Activated T-cell treated with anti-CD3 and anti-CD28 coated beads, Interleukin-2, amount 50 U/mL, for 72 hours (primary cell): ENCODE results near the gene CNTNAP5. TPM values are rescaled to one million over a fixed set of nuclear protein-coding genes. Genes with fewer than 3 reads are reported as not detected.

Experiments
- ATAC-seq, 2 donors: fragments of 150-1000 bp; cut with Tn5 transposase; replicated peaks in 1 of 2; 2 replicates each; pipeline ENCODE4 v1.10.0; 2021; ENCODE audit warnings: moderate library complexity in 2 of 2, mild to moderate bottlenecking in 1 of 2
- DNase-seq, 2 donors: peaks; one replicate each; pipeline ENCODE4 v3.0.0; 2021 to 2022; ENCODE audit warnings: mixed read lengths in 1 of 2
- H3K27ac Mint-ChIP-seq: one replicate; pipeline ENCODE4 v1.8.0; 2022; ENCODE audit warnings: mild to moderate bottlenecking, moderate library complexity, mixed read lengths
- H3K27me3 Mint-ChIP-seq: one replicate; pipeline ENCODE4 v1.8.0; 2022; ENCODE audit warnings: low read depth, mixed read lengths
- H3K36me3 Mint-ChIP-seq, 2 donors: one replicate each; pipeline ENCODE4 v1.8.0; 2022; ENCODE audit warnings: mixed read lengths in 2 of 2, mild to moderate bottlenecking in 1 of 2; ENCODE audit not compliant: insufficient read depth in 2 of 2
- H3K4me1 Mint-ChIP-seq: one replicate; pipeline ENCODE4 v1.8.0; 2022; ENCODE audit warnings: low read depth, mixed read lengths
- H3K4me3 Mint-ChIP-seq, 2 donors: one replicate each; pipeline ENCODE4 v1.8.0; 2022; ENCODE audit warnings: mild to moderate bottlenecking in 2 of 2, mixed read lengths in 2 of 2, moderate library complexity in 2 of 2
- H3K9me3 Mint-ChIP-seq, 2 donors: one replicate each; pipeline ENCODE4 v1.8.0; 2022; ENCODE audit warnings: mixed read lengths in 2 of 2
- total RNA-seq, 2 donors: library from RNA; stranded (reverse); gene quantifications; one replicate each; pipeline ENCODE4 v1.2.3, GENCODE V29; 2022

Gene CNTNAP5
- total RNA-seq, 2 donors from 2014 or later, result not detected

- Mint-ChIP-seq H3K9me3 (peaks cover 4 to 8% of the 10 kb centered on the region in 2 donors), H3K4me1 (no peaks in the 10 kb centered on the region), H3K27ac (no peak overlapping the region), H3K27me3 (no peaks in the 10 kb centered on the region), H3K36me3 (no peaks in the 10 kb centered on the region), H3K4me3 (no peak overlapping the region)
- DNase-seq (no peak), ATAC-seq (no peak)
These were observed 862.4 kb downstream of the CNTNAP5 start for GRCh38 chr2:124887466-124887865.

GRCh38 chr2:124888431-124888830, 863.3 kb downstream of the CNTNAP5 start:
- Mint-ChIP-seq H3K27me3 (no peaks in the 10 kb centered on the region), H3K4me3 (no peak overlapping the region), H3K27ac (no peak overlapping the region), H3K9me3 (peaks cover 4 to 8% of the 10 kb centered on the region in 2 donors), H3K4me1 (no peaks in the 10 kb centered on the region), H3K36me3 (no peaks in the 10 kb centered on the region)
- no peak for DNase-seq
- ATAC-seq, result no peak

- ATAC-seq, result no peak
- H3K9me3 Mint-ChIP-seq, result peaks cover 0 to 3% of the 10 kb centered on the region in 2 donors
- H3K36me3 Mint-ChIP-seq, result no peaks in the 10 kb centered on the region
These were observed 869.1 kb downstream of the CNTNAP5 start for GRCh38 chr2:124894199-124894598.

GRCh38 chr2:124898827-124899226, 873.7 kb downstream of the CNTNAP5 start:
- H3K9me3 Mint-ChIP-seq, result peaks cover 3 to 6% of the 10 kb centered on the region in 2 donors
- H3K36me3 Mint-ChIP-seq, result no peaks in the 10 kb centered on the region
- no peak overlapping the region for H3K4me3 Mint-ChIP-seq
- no peak for DNase-seq
- H3K27me3 Mint-ChIP-seq, result no peaks in the 10 kb centered on the region
- no peak overlapping the region for H3K27ac Mint-ChIP-seq
- no peak for ATAC-seq
- H3K4me1 Mint-ChIP-seq, result no peaks in the 10 kb centered on the region

More at GRCh38 chr2:124894199-124894598, 869.1 kb downstream of the CNTNAP5 start:
- Mint-ChIP-seq H3K4me1 (no peaks in the 10 kb centered on the region), H3K4me3 (no peak overlapping the region), H3K27ac (no peak overlapping the region), H3K27me3 (no peaks in the 10 kb centered on the region)
- no peak for DNase-seq

GRCh38 chr2:124908411-124908810, 883.3 kb downstream of the CNTNAP5 start:
- peaks cover 0 to 2% of the 10 kb centered on the region in 2 donors for H3K36me3 Mint-ChIP-seq
- no peak for ATAC-seq
- DNase-seq, result no peak
- H3K27me3 Mint-ChIP-seq, result no peaks in the 10 kb centered on the region
- H3K4me1 Mint-ChIP-seq, result no peaks in the 10 kb centered on the region
- H3K4me3 Mint-ChIP-seq, result no peak overlapping the region
- peaks cover 3 to 6% of the 10 kb centered on the region in 2 donors for H3K9me3 Mint-ChIP-seq
- no peak overlapping the region for H3K27ac Mint-ChIP-seq

DNA sequence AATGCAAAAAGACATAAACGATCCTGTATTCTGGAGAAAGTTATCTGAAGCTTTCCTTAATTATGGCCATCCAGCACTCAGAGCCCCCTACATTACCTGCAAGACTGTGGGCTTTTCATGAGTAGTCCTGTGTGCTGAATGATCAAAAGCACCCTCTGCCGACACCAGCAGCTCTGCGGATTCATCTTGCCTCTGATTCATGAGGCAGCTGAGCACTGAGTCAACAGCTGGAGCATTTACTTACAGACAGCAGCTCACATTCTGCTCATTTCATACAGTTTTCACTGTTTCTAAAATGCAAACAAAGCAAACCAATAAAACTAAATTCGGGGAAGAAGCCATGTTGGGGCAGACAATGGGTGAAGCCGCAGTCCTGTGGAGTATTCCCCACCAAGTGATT, 886.5 kb downstream of the CNTNAP5 start:
- no peak overlapping the region for H3K27ac Mint-ChIP-seq
- H3K36me3 Mint-ChIP-seq, result no peaks in the 10 kb centered on the region
- DNase-seq (no peak), ATAC-seq (no peak)
- no peaks in the 10 kb centered on the region for H3K4me1 Mint-ChIP-seq
- H3K27me3 Mint-ChIP-seq, result no peaks in the 10 kb centered on the region
- no peak overlapping the region for H3K4me3 Mint-ChIP-seq
- H3K9me3 Mint-ChIP-seq, result peaks cover 3 to 5% of the 10 kb centered on the region in 2 donors

GRCh38 chr2:124913868-124914267, 888.8 kb downstream of the CNTNAP5 start:
- no peak overlapping the region for H3K4me3 Mint-ChIP-seq
- H3K36me3 Mint-ChIP-seq, result no peaks in the 10 kb centered on the region
- peaks cover 7 to 10% of the 10 kb centered on the region in 2 donors for H3K9me3 Mint-ChIP-seq
- no peak for DNase-seq
- no peaks in the 10 kb centered on the region for H3K27me3 Mint-ChIP-seq
- H3K27ac Mint-ChIP-seq, result no peak overlapping the region
- no peak for ATAC-seq
- no peaks in the 10 kb centered on the region for H3K4me1 Mint-ChIP-seq

- no peaks in the 10 kb centered on the region for H3K4me1 Mint-ChIP-seq
- H3K27ac Mint-ChIP-seq, result no peak overlapping the region
- no peak overlapping the region for H3K4me3 Mint-ChIP-seq
- H3K36me3 Mint-ChIP-seq, result no peaks in the 10 kb centered on the region
- no peak for ATAC-seq
- DNase-seq, result no peak
- H3K27me3 Mint-ChIP-seq, result no peaks in the 10 kb centered on the region
- peaks cover 6 to 8% of the 10 kb centered on the region in 2 donors for H3K9me3 Mint-ChIP-seq
These were observed 890.5 kb downstream of the CNTNAP5 start for GRCh38 chr2:124915567-124915966.

GRCh38 chr2:124919296-124919695, 894.2 kb downstream of the CNTNAP5 start:
- DNase-seq, result no peak
- no peak for ATAC-seq
- no peak overlapping the region for H3K4me3 Mint-ChIP-seq
- H3K9me3 Mint-ChIP-seq, result peaks cover 9 to 16% of the 10 kb centered on the region in 2 donors
- no peaks in the 10 kb centered on the region for H3K27me3 Mint-ChIP-seq
- H3K36me3 Mint-ChIP-seq, result no peaks in the 10 kb centered on the region
- no peak overlapping the region for H3K27ac Mint-ChIP-seq
- H3K4me1 Mint-ChIP-seq, result no peaks in the 10 kb centered on the region

GRCh38 chr2:124920448-124920847, 895.4 kb downstream of the CNTNAP5 start:
- Mint-ChIP-seq H3K27me3 (no peaks in the 10 kb centered on the region), H3K4me3 (no peak overlapping the region), H3K27ac (no peak overlapping the region), H3K4me1 (no peaks in the 10 kb centered on the region), H3K36me3 (no peaks in the 10 kb centered on the region), H3K9me3 (peaks cover 9 to 16% of the 10 kb centered on the region in 2 donors)
- ATAC-seq (no peak), DNase-seq (no peak)

DNA sequence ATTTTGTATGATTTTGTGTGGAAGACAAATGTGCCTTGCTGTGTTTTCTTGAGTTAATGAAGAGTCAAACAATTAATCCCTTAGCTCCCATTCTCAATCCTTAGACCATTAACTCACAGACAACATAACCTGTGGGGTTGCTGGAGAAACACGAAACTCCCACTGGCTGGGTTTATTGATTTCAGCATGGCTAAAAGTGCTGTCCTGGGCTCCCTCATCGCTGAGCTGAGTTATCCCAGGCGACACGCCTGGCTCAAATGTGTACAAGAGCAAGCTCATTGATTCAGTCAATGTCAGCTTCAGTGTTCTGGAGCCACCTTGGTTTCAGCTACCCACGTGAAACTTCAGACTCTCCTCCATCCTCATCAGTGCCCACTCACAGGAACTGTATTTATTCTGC, 896.1 kb downstream of the CNTNAP5 start:
- DNase-seq, result no peak
- Mint-ChIP-seq H3K36me3 (no peaks in the 10 kb centered on the region), H3K27ac (no peak overlapping the region), H3K4me1 (no peaks in the 10 kb centered on the region), H3K9me3 (peaks cover 11 to 17% of the 10 kb centered on the region in 2 donors), H3K4me3 (no peak overlapping the region), H3K27me3 (no peaks in the 10 kb centered on the region)
- no peak for ATAC-seq

DNA sequence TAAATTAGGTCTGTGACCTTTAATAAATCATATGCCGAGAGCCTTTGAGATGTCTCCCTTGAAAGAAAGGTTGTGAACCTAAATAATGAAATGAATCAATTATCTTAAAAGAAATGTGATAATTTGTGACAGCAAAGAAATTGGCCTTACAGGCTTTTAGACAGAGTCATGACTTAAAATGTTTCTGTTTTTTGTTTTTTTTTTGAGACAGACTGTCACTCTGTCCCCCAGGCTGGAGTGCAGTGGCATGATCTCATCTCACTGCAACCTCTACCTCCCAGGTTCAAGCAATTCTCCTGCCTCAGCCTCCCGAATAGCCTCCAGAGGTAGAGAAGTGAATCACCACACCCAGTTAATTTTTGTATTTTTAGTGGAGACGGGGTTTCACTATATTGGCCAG, 898.0 kb downstream of the CNTNAP5 start:
- H3K4me3 Mint-ChIP-seq, result no peak overlapping the region
- no peaks in the 10 kb centered on the region for H3K4me1 Mint-ChIP-seq
- ATAC-seq, result no peak

GRCh38 chr2:124933883-124934282, 908.8 kb downstream of the CNTNAP5 start:
- no peak overlapping the region for H3K27ac Mint-ChIP-seq
- H3K9me3 Mint-ChIP-seq, result peaks cover 6 to 13% of the 10 kb centered on the region in 2 donors
- no peak overlapping the region for H3K4me3 Mint-ChIP-seq
- DNase-seq, result no peak
- no peaks in the 10 kb centered on the region for H3K4me1 Mint-ChIP-seq
- ATAC-seq, result no peak
- H3K27me3 Mint-ChIP-seq, result no peaks in the 10 kb centered on the region
- H3K36me3 Mint-ChIP-seq, result no peaks in the 10 kb centered on the region

More for the DNA sequence above, 898.0 kb downstream of the CNTNAP5 start:
- Mint-ChIP-seq H3K27me3 (no peaks in the 10 kb centered on the region), H3K9me3 (peaks cover 14 to 15% of the 10 kb centered on the region in 2 donors), H3K36me3 (peaks cover 0 to 3% of the 10 kb centered on the region in 2 donors), H3K27ac (no peak overlapping the region)
- no peak for DNase-seq

- H3K4me1 Mint-ChIP-seq, result no peaks in the 10 kb centered on the region
- ATAC-seq (no peak), DNase-seq (no peak)
- H3K4me3 Mint-ChIP-seq, result no peak overlapping the region
- H3K27me3 Mint-ChIP-seq, result no peaks in the 10 kb centered on the region
- H3K36me3 Mint-ChIP-seq, result peaks cover 0 to 5% of the 10 kb centered on the region in 2 donors
- peaks cover 7 to 11% of the 10 kb centered on the region in 2 donors for H3K9me3 Mint-ChIP-seq
- no peak overlapping the region for H3K27ac Mint-ChIP-seq
These were observed 928.8 kb downstream of the CNTNAP5 start for GRCh38 chr2:124953921-124954320.
